Ovary (tissue), 9 donors: ENCODE results near the gene PPP1R1B. TPM values are rescaled to one million over a fixed set of nuclear protein-coding genes. Genes with fewer than 3 reads are reported as not detected.

Source experiments
- DNase-seq, 5 donors: peaks; one replicate each; pipeline ENCODE4 v3.0.0-alpha.2; 2019 to 2020
- H3K27ac ChIP-seq, 2 donors: fragments of 200-600 bp; one replicate each; pipeline versions ENCODE4 v1.5.1 to v1.8.0; 2019 to 2022
- H3K27me3 ChIP-seq: fragments of 200-600 bp; one replicate; pipeline ENCODE4 v1.8.0; 2022
- H3K36me3 ChIP-seq: fragments of 200-600 bp; sonication (generic); one replicate; pipeline ENCODE4 v1.5.1; 2019
- H3K4me1 ChIP-seq: one replicate; pipeline ENCODE4 v1.8.1; 2013; ENCODE audit warnings: mild to moderate bottlenecking, moderate library complexity; ENCODE audit not compliant: insufficient read depth
- H3K4me3 ChIP-seq: fragments of 200-600 bp; sonication (generic); one replicate; pipeline ENCODE4 v1.5.1; 2017
- H3K9me3 ChIP-seq, 2 donors: fragments of 200-600 bp in 1 of 2; sonication (generic) in 1 of 2; one replicate each; pipeline versions ENCODE4 v1.5.1 to v1.8.1; 2013 to 2019; ENCODE audit warnings: mild to moderate bottlenecking in 1 of 2, moderate library complexity in 1 of 2
- EP300 ChIP-seq: sonication (generic); formaldehyde crosslinking; IDR thresholded peaks from one replicate; pipeline ENCODE4 v1.6.1; 2017; ENCODE audit warnings: antibody characterized with exemption
- POLR2A ChIP-seq: fragments of 450-650 bp; IDR thresholded peaks from one replicate; pipeline ENCODE4 v1.6.1; 2017; ENCODE audit warnings: antibody characterized with exemption, mild to moderate bottlenecking, moderate library complexity
- WGBS, 3 donors: extraction: QIAGEN DNeasy Blood & Tissue Kit in 1 of 3; methylation state at CpG; one replicate each; pipeline versions ENCODE4 v1.1.5 to v1.1.7; 2013 to 2017; 5-methylcytosine and 5-hydroxymethylcytosine counted together
- intact Hi-C, 4 donors: fragments of 100-400 bp; cut with DNase I; formaldehyde crosslinking; loops; one replicate each; pipeline versions ENCODE4 v1.11.0 to v1.15.1; 2022 to 2023
- polyA plus RNA-seq, 2 donors: library from polyadenylated mRNA; stranded (reverse); fragments of 200-250 nt in 1 of 2; fragments of 350-450 nt in 1 of 2; fragmentation: Illumina TruSeq in 1 of 2; extraction: RNeasy Lipid Tissue Mini Kit (QIAGEN cat#74804) in 1 of 2; gene quantifications; one replicate each; pipeline ENCODE4 v1.2.3, GENCODE V29; 2013 to 2014
- total RNA-seq, 7 donors: library from RNA; depleted of rRNA in 2 of 7; stranded (reverse); fragments of >200 nt in 2 of 7; fragmentation: NEBNext Ultra II Directional in 3 of 7; extraction: Animal tissue kit (Norgen Biotek cat#: 25700) in 3 of 7; gene quantifications; one replicate each; pipeline versions ENCODE4 v1.1.0 to v1.2.4, GENCODE V29; 2016 to 2023
- TF ChIP-seq, protein P1 (sequence below), 3 donors: fragments of 450-650 bp in 2 of 3; fragments of 200-600 bp in 1 of 3; IDR thresholded peaks; one replicate each; pipeline versions ENCODE4 v1.5.1 to v1.8.0; 2016 to 2022; ENCODE audit warnings: antibody characterized with exemption in 3 of 3, mild to moderate bottlenecking in 1 of 3
- donor health status: DM: no; HTN: no; CAD: no; lungs with moderate emphysema.
- donor health status: DM: no; HTN: no; CAD: no.
- donor health status: Bipolar disorder and iron deficiency.
- donor health status: DM: yes; HTN: yes; CAD: no.
- donor health status: DM: no; HTN: no; CAD: no.
- donor health status: DM: yes; HTN: yes; CAD: no.

Gene PPP1R1B
- total and polyA plus RNA-seq, 9 donors: 0.43 to 23.0 (median 10.1) TPM

DNA sequence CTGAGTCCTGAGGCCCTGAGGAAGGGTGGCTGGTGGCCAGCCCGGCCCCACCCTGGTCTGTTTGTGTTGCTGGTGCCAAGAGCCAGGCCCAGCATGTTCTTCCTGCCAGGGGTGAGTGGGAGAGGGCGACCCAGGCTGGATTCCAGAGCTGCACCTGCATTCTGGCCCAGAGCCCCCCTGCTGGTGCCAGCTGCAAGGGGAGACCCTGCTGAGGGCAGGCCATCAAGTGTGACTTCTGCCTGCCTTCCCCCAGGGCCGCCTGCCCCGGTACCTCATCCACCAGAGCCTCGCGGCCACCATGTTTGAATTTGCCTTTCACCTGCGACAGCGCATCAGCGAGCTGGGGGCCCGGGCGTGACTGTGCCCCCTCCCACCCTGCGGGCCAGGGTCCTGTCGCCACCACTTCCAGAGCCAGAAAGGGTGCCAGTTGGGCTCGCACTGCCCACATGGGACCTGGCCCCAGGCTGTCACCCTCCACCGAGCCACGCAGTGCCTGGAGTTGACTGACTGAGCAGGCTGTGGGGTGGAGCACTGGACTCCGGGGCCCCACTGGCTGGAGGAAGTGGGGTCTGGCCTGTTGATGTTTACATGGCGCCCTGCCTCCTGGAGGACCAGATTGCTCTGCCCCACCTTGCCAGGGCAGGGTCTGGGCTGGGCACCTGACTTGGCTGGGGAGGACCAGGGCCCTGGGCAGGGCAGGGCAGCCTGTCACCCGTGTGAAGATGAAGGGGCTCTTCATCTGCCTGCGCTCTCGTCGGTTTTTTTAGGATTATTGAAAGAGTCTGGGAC lies 36.0 kb downstream of the PPP1R1B start:
- Histone ChIP-seq H3K4me3 (no peak overlapping the region), H3K27me3 (no peaks in the 10 kb centered on the region), H3K36me3 (no peaks in the 10 kb centered on the region), H3K27ac (no peak overlapping the region), H3K4me1 (peaks cover 7% of the 10 kb centered on the region), H3K9me3 (no peaks in the 10 kb centered on the region)
- no peak for TF ChIP-seq POLR2A
- intact Hi-C loops: no loop called here
- WGBS, 3 donors: 83 to 85% (median 85%) methylated on average over 18 to 22 of the region's 22 CpGs
- DNase-seq: peak in 1 of 5 donors; percentile 57

DNA sequence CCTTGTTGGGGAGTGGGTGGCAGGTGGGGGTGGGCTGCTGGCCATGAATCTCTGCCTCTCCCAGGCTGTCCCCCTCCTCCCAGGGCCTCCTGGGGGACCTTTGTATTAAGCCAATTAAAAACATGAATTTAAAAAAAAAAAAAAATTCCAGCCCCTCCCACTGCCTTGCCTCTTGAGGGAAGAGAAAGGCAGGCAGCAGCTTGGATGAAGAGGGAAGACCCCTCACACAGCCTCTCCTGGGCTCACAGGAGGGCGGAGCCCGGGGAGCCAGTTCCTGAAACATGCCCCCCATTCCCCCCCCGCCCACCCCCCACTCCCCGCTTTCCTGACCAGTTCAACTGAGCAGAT lies 36.6 kb downstream of the PPP1R1B start:
- Histone ChIP-seq H3K4me3 (no peak overlapping the region), H3K4me1 (peaks cover 7% of the 10 kb centered on the region), H3K27me3 (no peaks in the 10 kb centered on the region), H3K9me3 (no peaks in the 10 kb centered on the region), H3K36me3 (no peaks in the 10 kb centered on the region), H3K27ac (no peak overlapping the region)
- intact Hi-C loops: no loop called here
- DNase-seq: no peak
- WGBS, 3 donors: 35 to 48% (median 46%) methylated on average over 4 of the region's 4 CpGs
- no peak for TF ChIP-seq POLR2A
- no peak for TF ChIP-seq EP300

DNA sequence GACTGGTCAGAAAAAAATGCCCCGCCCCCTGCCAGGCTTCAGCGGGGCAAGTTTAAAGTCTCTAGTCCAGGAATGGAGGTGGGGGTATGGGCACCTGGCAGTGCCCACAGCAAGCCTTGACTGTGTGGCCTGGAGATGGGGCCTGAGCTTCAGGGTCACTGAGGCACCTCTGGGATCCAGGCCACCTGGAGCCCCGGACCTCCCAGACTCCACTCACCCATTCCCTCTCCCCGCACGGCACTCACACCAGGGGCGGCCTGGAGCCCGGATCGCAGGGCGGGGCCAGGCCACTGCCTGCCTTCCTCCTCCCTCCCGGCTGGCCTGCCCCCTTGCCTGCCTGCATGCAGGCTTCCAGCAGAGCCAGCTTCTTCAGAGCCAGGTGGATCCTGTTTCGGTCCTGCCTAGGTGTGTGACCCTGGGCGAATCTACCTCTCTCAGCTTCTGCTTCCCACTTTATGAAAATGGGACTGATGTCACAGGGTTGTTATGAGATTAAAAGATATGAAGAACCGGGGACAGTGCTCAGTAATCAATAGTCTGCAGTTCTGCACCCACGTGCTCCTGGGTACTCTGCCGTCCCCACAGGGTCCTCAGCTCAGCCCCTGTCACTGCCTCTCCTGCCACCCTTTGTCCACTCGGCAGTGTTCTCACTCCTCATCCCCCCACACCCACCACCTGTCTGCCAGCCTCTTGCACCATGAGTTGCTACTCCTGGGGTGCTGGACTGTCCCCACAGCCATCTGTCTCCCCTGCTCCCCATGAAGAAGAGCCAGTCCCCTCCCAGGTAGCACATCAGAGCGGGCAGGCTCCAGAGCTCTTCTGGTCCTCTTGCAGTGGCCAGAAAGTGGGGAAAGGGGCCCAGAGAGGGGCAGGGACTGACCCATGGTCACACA lies 37.2 kb downstream of the PPP1R1B start:
- Histone ChIP-seq H3K27me3 (no peaks in the 10 kb centered on the region), H3K9me3 (no peaks in the 10 kb centered on the region), H3K4me3 (no peak overlapping the region), H3K27ac (no peak overlapping the region), H3K4me1 (peaks cover 7% of the 10 kb centered on the region), H3K36me3 (no peaks in the 10 kb centered on the region)
- TF ChIP-seq EP300 (no peak), POLR2A (no peak)
- TF ChIP-seq, protein P1, sequence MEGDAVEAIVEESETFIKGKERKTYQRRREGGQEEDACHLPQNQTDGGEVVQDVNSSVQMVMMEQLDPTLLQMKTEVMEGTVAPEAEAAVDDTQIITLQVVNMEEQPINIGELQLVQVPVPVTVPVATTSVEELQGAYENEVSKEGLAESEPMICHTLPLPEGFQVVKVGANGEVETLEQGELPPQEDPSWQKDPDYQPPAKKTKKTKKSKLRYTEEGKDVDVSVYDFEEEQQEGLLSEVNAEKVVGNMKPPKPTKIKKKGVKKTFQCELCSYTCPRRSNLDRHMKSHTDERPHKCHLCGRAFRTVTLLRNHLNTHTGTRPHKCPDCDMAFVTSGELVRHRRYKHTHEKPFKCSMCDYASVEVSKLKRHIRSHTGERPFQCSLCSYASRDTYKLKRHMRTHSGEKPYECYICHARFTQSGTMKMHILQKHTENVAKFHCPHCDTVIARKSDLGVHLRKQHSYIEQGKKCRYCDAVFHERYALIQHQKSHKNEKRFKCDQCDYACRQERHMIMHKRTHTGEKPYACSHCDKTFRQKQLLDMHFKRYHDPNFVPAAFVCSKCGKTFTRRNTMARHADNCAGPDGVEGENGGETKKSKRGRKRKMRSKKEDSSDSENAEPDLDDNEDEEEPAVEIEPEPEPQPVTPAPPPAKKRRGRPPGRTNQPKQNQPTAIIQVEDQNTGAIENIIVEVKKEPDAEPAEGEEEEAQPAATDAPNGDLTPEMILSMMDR (IDR thresholded peaks at IDR 0.05): no peak
- DNase-seq: no peak
- 48 to 55% (median 53%) methylated on average over 17 of the region's 17 CpGs for WGBS, 3 donors
- intact Hi-C loops: no loop called here

DNA sequence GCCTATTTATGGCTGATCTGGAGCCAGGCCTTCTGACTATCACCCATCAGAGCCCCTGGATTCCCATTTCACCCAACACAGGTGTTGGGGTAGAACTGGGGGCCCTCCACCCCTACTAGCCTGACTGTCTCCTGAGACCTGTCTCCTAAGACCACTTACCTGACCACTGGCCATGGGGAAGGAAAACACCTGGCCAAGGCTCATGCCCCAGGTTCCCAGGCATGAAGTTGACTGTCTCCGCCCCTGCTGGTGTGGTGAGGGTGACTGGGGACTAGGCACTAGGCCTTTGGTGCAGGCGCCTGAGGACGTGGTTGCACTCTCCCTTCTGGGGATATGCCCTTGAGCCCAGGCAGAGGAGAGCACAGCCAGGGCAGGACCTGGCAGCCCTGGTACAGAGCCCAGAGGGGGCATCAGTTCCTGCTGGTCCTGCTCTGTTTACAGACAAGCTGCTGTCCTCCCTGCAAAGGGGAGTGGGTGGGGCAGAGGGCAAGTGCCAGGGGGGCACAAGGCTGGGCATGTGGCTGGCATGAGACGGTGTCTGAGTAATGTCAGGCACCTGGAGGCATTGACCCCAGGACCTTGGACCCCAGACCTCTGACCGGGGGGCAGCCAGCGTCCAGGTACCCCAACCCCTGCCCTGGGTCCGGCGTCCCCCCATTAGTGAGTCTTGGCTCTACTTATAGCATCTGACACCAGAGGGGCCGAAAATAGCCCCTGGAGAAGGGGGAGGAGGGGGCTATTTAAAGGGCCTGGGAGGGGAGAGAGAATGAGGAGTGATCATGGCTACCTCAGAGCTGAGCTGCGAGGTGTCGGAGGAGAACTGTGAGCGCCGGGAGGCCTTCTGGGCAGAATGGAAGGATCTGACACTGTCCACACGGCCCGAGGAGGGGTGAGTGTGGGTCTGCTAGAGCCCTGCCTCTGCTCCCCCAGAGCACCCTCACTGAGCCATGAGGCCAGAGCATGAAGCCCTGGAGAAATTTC lies 38.1 kb downstream of the PPP1R1B start, which contains the start of gene TCAP:
TSS of gene TCAP (plus strand) at position 769 of the 981 bp plus-strand sequence. CDS start at position 780, 11 bp downstream.
- H3K27me3 ChIP-seq: no peaks in the 10 kb centered on the region
- TF ChIP-seq EP300: no peak
- WGBS, 3 donors: 22 to 32% (median 31%) methylated on average over 14 to 15 of the region's 15 CpGs
- H3K4me1 ChIP-seq: peaks cover 4% of the 10 kb centered on the region
- no peak within 1 kb of the TSS for H3K27ac ChIP-seq
- no peak for DNase-seq
- no peaks in the 10 kb centered on the region for H3K36me3 ChIP-seq
- intact Hi-C loops: loop anchor here in 1 of 4 donors (5.0 kb wide), 1 partner anchor 43 kb away; no protein-coding TSS in a partner anchor
- H3K9me3 ChIP-seq: no peaks in the 10 kb centered on the region
- no peak within 1 kb of the TSS for H3K4me3 ChIP-seq

DNA sequence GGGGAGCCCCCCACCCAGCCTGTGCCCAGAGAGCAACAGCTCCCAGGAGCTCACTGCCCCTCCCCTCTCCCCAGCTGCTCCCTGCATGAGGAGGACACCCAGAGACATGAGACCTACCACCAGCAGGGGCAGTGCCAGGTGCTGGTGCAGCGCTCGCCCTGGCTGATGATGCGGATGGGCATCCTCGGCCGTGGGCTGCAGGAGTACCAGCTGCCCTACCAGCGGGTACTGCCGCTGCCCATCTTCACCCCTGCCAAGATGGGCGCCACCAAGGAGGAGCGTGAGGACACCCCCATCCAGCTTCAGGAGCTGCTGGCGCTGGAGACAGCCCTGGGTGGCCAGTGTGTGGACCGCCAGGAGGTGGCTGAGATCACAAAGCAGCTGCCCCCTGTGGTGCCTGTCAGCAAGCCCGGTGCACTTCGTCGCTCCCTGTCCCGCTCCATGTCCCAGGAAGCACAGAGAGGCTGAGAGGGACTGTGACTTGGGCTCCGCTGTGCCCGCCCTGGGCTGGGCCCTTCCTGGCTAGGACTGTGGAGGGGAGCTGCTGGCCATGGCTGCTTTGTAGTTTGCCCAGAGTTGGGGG lies 39.0 kb downstream of the PPP1R1B start:
- Histone ChIP-seq H3K4me3 (no peak overlapping the region), H3K27ac (no peak overlapping the region), H3K9me3 (no peaks in the 10 kb centered on the region), H3K36me3 (no peaks in the 10 kb centered on the region), H3K4me1 (peaks cover 4% of the 10 kb centered on the region), H3K27me3 (no peaks in the 10 kb centered on the region)
- TF ChIP-seq, protein P1 (IDR thresholded peaks at IDR 0.05): no peak
- no peak for TF ChIP-seq EP300
- no peak for TF ChIP-seq POLR2A
- DNase-seq: no peak
- intact Hi-C loops: loop anchor here in 1 of 4 donors (5.0 kb wide), 1 partner anchor 43 kb away; no protein-coding TSS in a partner anchor
- 43 to 74% (median 52%) methylated on average over 3 to 17 of the region's 17 CpGs for WGBS, 3 donors
